ENCODE results near the gene ALDOA.

DNA sequence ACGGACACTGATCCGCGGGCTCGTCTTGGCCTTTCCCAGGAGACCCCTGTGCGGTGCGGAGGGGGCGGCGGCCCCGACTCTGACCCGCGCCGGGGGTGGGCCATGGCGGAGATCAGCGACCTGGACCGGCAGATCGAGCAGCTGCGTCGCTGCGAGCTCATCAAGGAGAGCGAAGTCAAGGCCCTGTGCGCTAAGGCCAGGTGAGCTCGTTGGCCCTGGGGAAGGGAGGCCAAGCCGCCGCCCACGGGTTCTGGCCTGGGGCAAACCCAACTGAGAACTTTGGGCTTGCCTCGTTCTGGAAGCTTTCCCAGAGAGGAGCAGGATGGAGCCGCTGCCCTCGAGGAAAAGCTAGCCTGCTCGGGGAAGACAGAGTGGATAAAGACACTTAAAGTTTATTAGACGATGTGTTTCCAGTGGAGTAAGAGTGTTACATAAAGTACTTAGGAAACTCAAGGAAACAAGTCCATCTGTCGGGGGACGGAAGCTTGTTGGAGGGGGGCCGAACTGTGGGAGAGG, 10.8 kb downstream of the ALDOA start:
- TF ChIP-seq, protein P1, sequence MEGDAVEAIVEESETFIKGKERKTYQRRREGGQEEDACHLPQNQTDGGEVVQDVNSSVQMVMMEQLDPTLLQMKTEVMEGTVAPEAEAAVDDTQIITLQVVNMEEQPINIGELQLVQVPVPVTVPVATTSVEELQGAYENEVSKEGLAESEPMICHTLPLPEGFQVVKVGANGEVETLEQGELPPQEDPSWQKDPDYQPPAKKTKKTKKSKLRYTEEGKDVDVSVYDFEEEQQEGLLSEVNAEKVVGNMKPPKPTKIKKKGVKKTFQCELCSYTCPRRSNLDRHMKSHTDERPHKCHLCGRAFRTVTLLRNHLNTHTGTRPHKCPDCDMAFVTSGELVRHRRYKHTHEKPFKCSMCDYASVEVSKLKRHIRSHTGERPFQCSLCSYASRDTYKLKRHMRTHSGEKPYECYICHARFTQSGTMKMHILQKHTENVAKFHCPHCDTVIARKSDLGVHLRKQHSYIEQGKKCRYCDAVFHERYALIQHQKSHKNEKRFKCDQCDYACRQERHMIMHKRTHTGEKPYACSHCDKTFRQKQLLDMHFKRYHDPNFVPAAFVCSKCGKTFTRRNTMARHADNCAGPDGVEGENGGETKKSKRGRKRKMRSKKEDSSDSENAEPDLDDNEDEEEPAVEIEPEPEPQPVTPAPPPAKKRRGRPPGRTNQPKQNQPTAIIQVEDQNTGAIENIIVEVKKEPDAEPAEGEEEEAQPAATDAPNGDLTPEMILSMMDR (IDR thresholded peaks at IDR 0.05), result no peak
- no peak for TF ChIP-seq EP300 (IDR thresholded peaks at IDR 0.05)
